Peyer's patch (tissue), 4 donors: ENCODE results near the gene INPP5A.

Source experiments
- CTCF ChIP-seq, 6 experiments: fragments of 450-650 bp in 4 of 6; fragments of 200-600 bp in 2 of 6; sonication (generic) in 1 of 6; IDR thresholded peaks; one replicate each; pipeline ENCODE4 v1.5.1; 2017 to 2019; ENCODE audit warnings: antibody characterized with exemption in 6 of 6, mild to moderate bottlenecking in 3 of 6, moderate library complexity in 1 of 6
- POLR2A ChIP-seq, 2 donors: fragments of 450-650 bp; IDR thresholded peaks; one replicate each; pipeline ENCODE4 v1.5.1; 2017; ENCODE audit warnings: antibody characterized with exemption in 2 of 2, mild to moderate bottlenecking in 2 of 2, moderate library complexity in 2 of 2

- TF ChIP-seq POLR2A (IDR thresholded peaks at IDR 0.05) (no peak), CTCF (IDR thresholded peaks at IDR 0.05) (no peak)
Measured at GRCh38 chr10:132522521-132523411, 14.8 kb upstream of the INPP5A start.
